H9 (cell line): ENCODE data around the gene MST1R. TPM values are rescaled to one million over a fixed set of nuclear protein-coding genes. Genes with fewer than 3 reads are reported as not detected.

ENCODE experiments used
- DNase-seq: peaks from one replicate; pipeline ENCODE4 v3.0.0-alpha.2; 2017
- H2AFZ ChIP-seq: one replicate; pipeline ENCODE4 v1.6.1; 2013; ENCODE audit warnings: mild to moderate bottlenecking, low read length, control low read depth, moderate library complexity
- H2AK5ac ChIP-seq: 2 replicates; pipeline ENCODE4 v1.6.1; 2013; ENCODE audit warnings: low read length, control low read depth, mixed read lengths; ENCODE audit not compliant: insufficient read length
- H2BK120ac ChIP-seq: one replicate; pipeline ENCODE4 v1.6.1; 2013; ENCODE audit warnings: low read depth, mild to moderate bottlenecking, low read length, control low read depth, inconsistent platforms; ENCODE audit not compliant: poor library complexity, severe bottlenecking
- H2BK12ac ChIP-seq: 2 replicates; pipeline ENCODE4 v1.6.1; 2013; ENCODE audit warnings: low read length, control low read depth, mixed read lengths, low read depth; ENCODE audit not compliant: insufficient read length
- H2BK15ac ChIP-seq: 2 replicates; pipeline ENCODE4 v1.6.1; 2013; ENCODE audit warnings: low read depth, low read length, control low read depth
- H2BK20ac ChIP-seq: one replicate; pipeline ENCODE4 v1.6.1; 2013; ENCODE audit warnings: low read depth, mild to moderate bottlenecking, low read length, control low read depth, inconsistent platforms; ENCODE audit not compliant: poor library complexity, severe bottlenecking
- H2BK5ac ChIP-seq: 2 replicates; pipeline ENCODE4 v1.6.1; 2013; ENCODE audit warnings: low read length, control low read depth, mixed read lengths; ENCODE audit not compliant: insufficient read length
- H3K14ac ChIP-seq: 2 replicates; pipeline ENCODE4 v1.6.1; 2013; ENCODE audit warnings: low read length, control low read depth; ENCODE audit not compliant: insufficient read depth
- H3K18ac ChIP-seq: 2 replicates; pipeline ENCODE4 v1.6.1; 2013; ENCODE audit warnings: low read depth, mild to moderate bottlenecking, mixed read lengths, low read length, control low read depth; ENCODE audit not compliant: insufficient read length
- H3K23ac ChIP-seq: 2 replicates; pipeline ENCODE4 v1.6.1; 2013; ENCODE audit warnings: low read length, control low read depth, mixed read lengths, low read depth; ENCODE audit not compliant: insufficient read length
- H3K23me2 ChIP-seq: 2 replicates; pipeline ENCODE4 v1.6.1; 2013; ENCODE audit warnings: low read depth, mild to moderate bottlenecking, mixed read lengths, low read length, control low read depth; ENCODE audit not compliant: insufficient read length, poor library complexity, severe bottlenecking
- H3K27ac ChIP-seq: 2 replicates; pipeline ENCODE4 v1.5.1; 2013; ENCODE audit warnings: low read length, control low read depth, mixed read lengths, low read depth; ENCODE audit not compliant: insufficient read length
- H3K27me3 ChIP-seq: 2 replicates; pipeline ENCODE4 v1.6.1; 2013; ENCODE audit warnings: low read length, control low read depth, inconsistent platforms; ENCODE audit not compliant: insufficient read depth
- H3K4ac ChIP-seq: 2 replicates; pipeline ENCODE4 v1.6.1; 2013; ENCODE audit warnings: low read depth, mild to moderate bottlenecking, control low read depth, inconsistent platforms, low read length, moderate library complexity
- H3K4me1 ChIP-seq: 2 replicates; pipeline ENCODE4 v1.6.1; 2013; ENCODE audit warnings: low read length, control low read depth, inconsistent platforms; ENCODE audit not compliant: insufficient read depth
- H3K4me2 ChIP-seq: 2 replicates; pipeline ENCODE4 v1.6.1; 2013; ENCODE audit warnings: low read length, control low read depth, mixed read lengths; ENCODE audit not compliant: insufficient read length, insufficient read depth
- H3K56ac ChIP-seq: 2 replicates; pipeline ENCODE4 v1.6.1; 2013; ENCODE audit warnings: low read depth, mild to moderate bottlenecking, mixed read lengths, low read length, control low read depth; ENCODE audit not compliant: insufficient read length
- H3K79me1 ChIP-seq: 2 replicates; pipeline ENCODE4 v1.6.1; 2013; ENCODE audit warnings: low read depth, mild to moderate bottlenecking, moderate library complexity, low read length, control low read depth, inconsistent platforms; ENCODE audit not compliant: insufficient read depth, poor library complexity, severe bottlenecking
- H3K79me2 ChIP-seq: 2 replicates; pipeline ENCODE4 v1.6.1; 2013; ENCODE audit warnings: low read length, control low read depth, inconsistent platforms; ENCODE audit not compliant: insufficient read depth
- H3K9ac ChIP-seq: 2 replicates; pipeline ENCODE4 v1.6.1; 2013; ENCODE audit warnings: low read length, control low read depth, mixed read lengths; ENCODE audit not compliant: insufficient read length; ENCODE audit errors: extremely low read depth
- H3K9me3 ChIP-seq: one replicate; pipeline ENCODE4 v1.6.1; 2013; ENCODE audit warnings: low read depth, low read length, inconsistent platforms; ENCODE audit not compliant: control insufficient read depth
- H3T11ph ChIP-seq: one replicate; pipeline ENCODE4 v1.6.1; 2013; ENCODE audit warnings: mild to moderate bottlenecking, low read length, control low read depth, inconsistent platforms
- H4K20me1 ChIP-seq: one replicate; pipeline ENCODE4 v1.6.1; 2013; ENCODE audit not compliant: control insufficient read depth, insufficient read length, insufficient read depth
- H4K5ac ChIP-seq: 2 replicates; pipeline ENCODE4 v1.6.1; 2013; ENCODE audit warnings: low read depth, mild to moderate bottlenecking, mixed read lengths, low read length, control low read depth; ENCODE audit not compliant: insufficient read length
- H4K8ac ChIP-seq: replicated peaks from 2 replicates; pipeline ENCODE4 v1.6.1; 2013; ENCODE audit warnings: low read length, control low read depth, mixed read lengths, low read depth; ENCODE audit not compliant: insufficient read length
- H4K91ac ChIP-seq: 2 replicates; pipeline ENCODE4 v1.6.1; 2013; ENCODE audit warnings: low read depth, mild to moderate bottlenecking, moderate library complexity, mixed read lengths, low read length, control low read depth; ENCODE audit not compliant: insufficient read length
- H3K27ac Mint-ChIP-seq, 3 experiments: 2 replicates in 2 of 3; 3 replicates in 1 of 3; pipeline ENCODE4 v1.8.0; 2020 to 2021; ENCODE audit warnings: mixed read lengths in 3 of 3, mild to moderate bottlenecking in 1 of 3, moderate library complexity in 1 of 3
- H3K27me3 Mint-ChIP-seq: 2 replicates; pipeline ENCODE4 v1.8.0; 2021; ENCODE audit warnings: low read depth, mild to moderate bottlenecking, moderate library complexity, mixed read lengths
- H3K36me3 Mint-ChIP-seq, 3 experiments: 2 replicates in 2 of 3; 3 replicates in 1 of 3; pipeline ENCODE4 v1.8.0; 2020 to 2021; ENCODE audit warnings: low read depth in 3 of 3, mixed read lengths in 3 of 3; ENCODE audit not compliant: insufficient read depth in 1 of 3
- H3K4me1 Mint-ChIP-seq, 2 experiments: 2 replicates each; pipeline ENCODE4 v1.8.0; 2020; ENCODE audit warnings: mixed read lengths in 2 of 2
- H3K4me3 Mint-ChIP-seq, 2 experiments: 2 replicates in 1 of 2; 3 replicates in 1 of 2; pipeline ENCODE4 v1.8.0; 2020 to 2021; ENCODE audit warnings: mild to moderate bottlenecking in 2 of 2, mixed read lengths in 2 of 2, moderate library complexity in 1 of 2
- H3K9me3 Mint-ChIP-seq, 2 experiments: 2 replicates in 1 of 2; 3 replicates in 1 of 2; pipeline ENCODE4 v1.8.0; 2020; ENCODE audit warnings: mild to moderate bottlenecking in 2 of 2, mixed read lengths in 2 of 2, moderate library complexity in 1 of 2
- CTCF ChIP-seq: fragments of 200-600 bp; sonication (generic); conservative IDR thresholded peaks from 3 replicates; pipeline ENCODE4 v1.8.0; 2021; ENCODE audit warnings: antibody characterized with exemption, mild to moderate bottlenecking
- WGBS: extraction: QIAGEN DNeasy Blood & Tissue Kit; methylation state at CpG from one replicate; pipeline ENCODE4 v1.1.7; 2013; ENCODE audit warnings: missing lambda C conversion rate, low lambda C conversion rate, mixed read lengths; ENCODE audit not compliant: insufficient read length; ENCODE audit errors: extremely low coverage; 5-methylcytosine and 5-hydroxymethylcytosine counted together
- total RNA-seq: library from RNA; stranded (reverse); gene quantifications from 2 replicates; pipeline ENCODE4 v1.2.1, GENCODE V29; 2021

Gene MST1R
- total RNA-seq, 1 experiment from 2014 or later, result 4.9 TPM

GRCh38 chr3:49902511-49903345, 945 bp downstream of the MST1R start:
- Mint-ChIP-seq H3K27me3 (no peaks in the 10 kb centered on the region), H3K27ac (no peak overlapping the region), H3K9me3 (no peaks in the 10 kb centered on the region; a peak in 1 of 5 replicates), H3K4me3 (peak overlapping the region; percentile 46 to 58; a peak in 3 of 5 replicates), H3K4me1 (peaks cover 19 to 35% of the 10 kb centered on the region in 2 experiments), H3K36me3 (no peaks in the 10 kb centered on the region; a peak in 2 of 7 replicates)
- no peak overlapping the region for H3K56ac ChIP-seq
- H3K14ac ChIP-seq, result no peak overlapping the region
- no peak for TF ChIP-seq CTCF
- WGBS, result no CpG with 5 or more reads among the region's 44 CpGs
- no peak overlapping the region for H4K5ac ChIP-seq
- no peak overlapping the region for H3K4me2 ChIP-seq
- no peaks in the 10 kb centered on the region for H3K79me2 ChIP-seq
- no peak overlapping the region for H3K4ac ChIP-seq
- H3K27me3 ChIP-seq, result no peaks in the 10 kb centered on the region
- H3K9ac ChIP-seq, result no peak overlapping the region
- H2AK5ac ChIP-seq, result no peak overlapping the region
- no peak overlapping the region for H3K18ac ChIP-seq
- H3K23ac ChIP-seq, result no peak overlapping the region
- no peak overlapping the region for H2AFZ ChIP-seq
- no peak overlapping the region for H2BK5ac ChIP-seq
- H3K79me1 ChIP-seq, result no peaks in the 10 kb centered on the region
- H3T11ph ChIP-seq, result no peak overlapping the region
- H3K9me3 ChIP-seq, result no peaks in the 10 kb centered on the region
- H3K27ac ChIP-seq, result no peak overlapping the region
- no peak overlapping the region for H4K8ac ChIP-seq
- no peaks in the 10 kb centered on the region for H4K20me1 ChIP-seq
- peaks cover 2% of the 10 kb centered on the region; the same call in 1 of the 2 replicates for H3K4me1 ChIP-seq
- no peak for DNase-seq
- no peak overlapping the region for H2BK12ac ChIP-seq
- H2BK15ac ChIP-seq, result no peak overlapping the region
- H2BK20ac ChIP-seq, result no peak overlapping the region
- no peaks in the 10 kb centered on the region for H3K23me2 ChIP-seq
- H4K91ac ChIP-seq, result no peak overlapping the region
- H2BK120ac ChIP-seq, result no peak overlapping the region
